ENCODE results near the gene RPL36. TPM values are rescaled to one million over a fixed set of nuclear protein-coding genes. Genes with fewer than 3 reads are reported as not detected.

RPL36 gene
- polyA plus RNA-seq, 1 donor (not counting 4 experiments of a cell fraction or from before 2014, with no cell fraction given) = 636 TPM

GRCh38 chr19:5646703-5647102 is 43.4 kb upstream of the RPL36 start:
- dilution Hi-C loops (cut with MboI; ENCODE audit: extremely low pct_ligation_motif_present, low sequenced_read_pairs) = no loop called here
- Histone ChIP-seq H3K9ac (ENCODE audit: control insufficient read depth, extremely low read depth, insufficient read depth, low read length) (no peak overlapping the region), H3K4me2 (ENCODE audit: control insufficient read depth, extremely low read depth, insufficient read depth, low read depth, low read length) (no peak overlapping the region), H3K27me3 (ENCODE audit: control insufficient read depth, extremely low read depth, insufficient read depth, low read length) (no peaks in the 10 kb centered on the region), H4K20me1 (ENCODE audit: control insufficient read depth, extremely low read depth, insufficient read depth, low read length) (peaks cover 12% of the 10 kb centered on the region), H2AFZ (ENCODE audit: control insufficient read depth, low read length) (no peak overlapping the region), H3K9me1 (ENCODE audit: control insufficient read depth, extremely low read depth, insufficient read depth, low read length) (no peaks in the 10 kb centered on the region), H3K27ac (ENCODE audit: control insufficient read depth, insufficient read depth, low read length) (no peak overlapping the region), H3K4me1 (ENCODE audit: control insufficient read depth, extremely low read depth, insufficient read depth, low read length) (peaks cover 1% of the 10 kb centered on the region), H3K4me3 (ENCODE audit: control insufficient read depth in 2 of 3, extremely low read depth in 1 of 3, insufficient read depth in 2 of 3, low read depth in 1 of 3, low read length in 3 of 3) (no peak overlapping the region), H3K9me3 (ENCODE audit: control insufficient read depth, low read depth, low read length) (no peaks in the 10 kb centered on the region), H3K79me2 (ENCODE audit: control insufficient read depth, insufficient read depth, low read length) (peaks cover 59% of the 10 kb centered on the region), H3K36me3 (ENCODE audit: control insufficient read depth in 2 of 2, extremely low read depth in 1 of 2, insufficient read depth in 2 of 2, low read length in 2 of 2) (peaks cover 38 to 70% of the 10 kb centered on the region in 2 experiments)
- FAIRE-seq (no peak), DNase-seq (ENCODE audit: low read depth, low spot score) (no peak)
- TF ChIP-seq EZH2 (IDR thresholded peaks at IDR 0.05; ENCODE audit: low read length) = no peak
- TF ChIP-seq CTCF (optimal IDR thresholded peaks at IDR 0.05 in 1 of 3, IDR thresholded peaks at IDR 0.05 in 1 of 3, conservative IDR thresholded peaks at IDR 0.05 in 1 of 3; ENCODE audit: extremely low read depth in 1 of 3, insufficient read depth in 2 of 3, low read length in 3 of 3) = no peak

- Histone ChIP-seq H3K9me1 (ENCODE audit: control insufficient read depth, extremely low read depth, insufficient read depth, low read length) (no peaks in the 10 kb centered on the region), H3K4me3 (ENCODE audit: control insufficient read depth in 2 of 3, extremely low read depth in 1 of 3, insufficient read depth in 2 of 3, low read depth in 1 of 3, low read length in 3 of 3) (no peak overlapping the region), H3K4me1 (ENCODE audit: control insufficient read depth, extremely low read depth, insufficient read depth, low read length) (no peaks in the 10 kb centered on the region), H3K9ac (ENCODE audit: control insufficient read depth, extremely low read depth, insufficient read depth, low read length) (no peak overlapping the region), H3K36me3 (ENCODE audit: control insufficient read depth in 2 of 2, extremely low read depth in 1 of 2, insufficient read depth in 2 of 2, low read length in 2 of 2) (peaks cover 43 to 73% of the 10 kb centered on the region in 2 experiments), H3K27me3 (ENCODE audit: control insufficient read depth, extremely low read depth, insufficient read depth, low read length) (no peaks in the 10 kb centered on the region), H2AFZ (ENCODE audit: control insufficient read depth, low read length) (no peak overlapping the region), H3K4me2 (ENCODE audit: control insufficient read depth, extremely low read depth, insufficient read depth, low read depth, low read length) (no peak overlapping the region), H3K9me3 (ENCODE audit: control insufficient read depth, low read depth, low read length) (no peaks in the 10 kb centered on the region), H3K27ac (ENCODE audit: control insufficient read depth, insufficient read depth, low read length) (no peak overlapping the region), H4K20me1 (ENCODE audit: control insufficient read depth, extremely low read depth, insufficient read depth, low read length) (peaks cover 9% of the 10 kb centered on the region), H3K79me2 (ENCODE audit: control insufficient read depth, insufficient read depth, low read length) (peaks cover 42% of the 10 kb centered on the region)
- dilution Hi-C loops (cut with MboI; ENCODE audit: extremely low pct_ligation_motif_present, low sequenced_read_pairs) = no loop called here
- TF ChIP-seq CTCF (optimal IDR thresholded peaks at IDR 0.05 in 1 of 3, IDR thresholded peaks at IDR 0.05 in 1 of 3, conservative IDR thresholded peaks at IDR 0.05 in 1 of 3; ENCODE audit: extremely low read depth in 1 of 3, insufficient read depth in 2 of 3, low read length in 3 of 3) (no peak), EZH2 (IDR thresholded peaks at IDR 0.05; ENCODE audit: low read length) (no peak)
- DNase-seq (ENCODE audit: low read depth, low spot score) (no peak), FAIRE-seq (peak; percentile 89)
Observed at GRCh38 chr19:5648464-5648863, 41.6 kb upstream of the RPL36 start.
